ENCODE results near the gene TSPAN5. TPM values are rescaled to one million over a fixed set of nuclear protein-coding genes. Genes with fewer than 3 reads are reported as not detected.

Gene TSPAN5
- polyA plus RNA-seq, 1 donor from 2014 or later, result 18.8 TPM

DNA sequence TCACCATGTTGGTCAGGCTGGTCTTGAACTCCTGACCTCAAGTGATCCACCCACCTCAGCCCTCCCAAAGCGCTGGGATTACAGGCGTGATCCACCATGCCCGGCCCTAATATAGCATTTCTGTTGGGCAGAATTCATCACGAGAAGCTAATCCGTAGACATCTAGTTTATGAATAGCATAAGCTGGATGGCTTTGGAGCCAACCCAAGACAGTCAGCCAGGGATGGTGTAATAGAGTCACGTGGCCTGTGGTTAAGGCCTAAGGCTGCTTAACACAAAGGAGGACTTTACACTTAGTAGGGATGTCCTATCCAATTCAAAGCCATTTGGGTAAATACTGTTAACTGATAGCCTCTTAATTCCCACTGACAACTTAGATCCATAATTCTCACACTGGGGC is 223.6 kb downstream of the TSPAN5 start:
- H4K20me1 ChIP-seq (ENCODE audit: insufficient read depth), result no peaks in the 10 kb centered on the region
- H3K9me3 ChIP-seq (ENCODE audit: low read length), result no peaks in the 10 kb centered on the region
- H3K36me3 ChIP-seq (ENCODE audit: insufficient read depth, low read length), result no peaks in the 10 kb centered on the region
- H3K9me2 ChIP-seq (ENCODE audit: insufficient read depth, low read length), result no peaks in the 10 kb centered on the region
- no peaks in the 10 kb centered on the region for H3K27me3 ChIP-seq (ENCODE audit: insufficient read depth, low read depth, low read length)
- no peak overlapping the region for H3K4me3 ChIP-seq (ENCODE audit: low read length)
- H3K27ac ChIP-seq (ENCODE audit: low read length), result no peak overlapping the region
- H3F3A ChIP-seq (ENCODE audit: insufficient read depth, low read length, poor library complexity, severe bottlenecking), result no peaks in the 10 kb centered on the region
- H3K9ac ChIP-seq (ENCODE audit: low read length), result no peak overlapping the region
- H3K79me2 ChIP-seq (replicated peaks; ENCODE audit: insufficient read depth, low read length), result no peaks in the 10 kb centered on the region
- H2AFZ ChIP-seq (ENCODE audit: low read depth, low read length), result no peak overlapping the region
- TF ChIP-seq EP300 (conservative IDR thresholded peaks at IDR 0.05; ENCODE audit: poor library complexity, severe bottlenecking), result no peak
- TF ChIP-seq TAF1 (IDR thresholded peaks at IDR 0.05; ENCODE audit: low read depth), result no peak
- no peak for TF ChIP-seq SMC3 (conservative IDR thresholded peaks at IDR 0.05; ENCODE audit: poor library complexity)
- no peak overlapping the region for H3K4me2 ChIP-seq (ENCODE audit: low read length)

DNA sequence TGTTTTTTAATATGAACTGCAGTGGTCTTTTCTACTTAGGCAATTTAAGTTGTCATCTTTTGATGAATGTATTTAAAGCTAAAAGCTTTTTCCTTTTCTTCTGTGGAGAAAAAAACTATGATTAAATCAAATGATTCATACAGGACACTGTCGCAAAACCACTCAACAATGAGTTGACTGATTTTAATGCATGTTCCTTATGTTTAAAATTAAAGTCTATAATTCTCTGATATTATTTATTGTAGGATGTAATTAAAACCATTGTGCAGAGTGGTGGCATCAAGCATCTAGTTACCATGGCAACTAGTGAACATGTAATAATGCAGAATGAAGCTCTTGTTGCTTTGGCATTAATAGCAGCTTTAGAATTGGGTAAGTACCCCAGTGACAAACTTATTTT is 224.7 kb downstream of the TSPAN5 start:
- Histone ChIP-seq H4K20me1 (ENCODE audit: insufficient read depth) (no peaks in the 10 kb centered on the region), H3K9me2 (ENCODE audit: insufficient read depth, low read length) (no peaks in the 10 kb centered on the region), H3K9me3 (ENCODE audit: low read length) (no peaks in the 10 kb centered on the region), H3K79me2 (replicated peaks; ENCODE audit: insufficient read depth, low read length) (no peaks in the 10 kb centered on the region), H3K27me3 (ENCODE audit: insufficient read depth, low read depth, low read length) (no peaks in the 10 kb centered on the region), H3K4me3 (ENCODE audit: low read length) (peak overlapping the region; percentile 19), H3F3A (ENCODE audit: insufficient read depth, low read length, poor library complexity, severe bottlenecking) (no peaks in the 10 kb centered on the region), H3K9ac (ENCODE audit: low read length) (no peak overlapping the region), H2AFZ (ENCODE audit: low read depth, low read length) (no peak overlapping the region), H3K4me2 (ENCODE audit: low read length) (no peak overlapping the region), H3K36me3 (ENCODE audit: insufficient read depth, low read length) (no peaks in the 10 kb centered on the region), H3K27ac (ENCODE audit: low read length) (no peak overlapping the region)
- no peak for TF ChIP-seq MXI1 (conservative IDR thresholded peaks at IDR 0.05; ENCODE audit: poor library complexity, severe bottlenecking)
- TF ChIP-seq POLR2AphosphoS5 (IDR thresholded peaks at IDR 0.05), result peak; percentile 12
- TF ChIP-seq EZH2 (IDR thresholded peaks at IDR 0.05; ENCODE audit: borderline replicate concordance, insufficient read depth, low read length, poor library complexity, severe bottlenecking), result no peak
- TF ChIP-seq, protein P1, sequence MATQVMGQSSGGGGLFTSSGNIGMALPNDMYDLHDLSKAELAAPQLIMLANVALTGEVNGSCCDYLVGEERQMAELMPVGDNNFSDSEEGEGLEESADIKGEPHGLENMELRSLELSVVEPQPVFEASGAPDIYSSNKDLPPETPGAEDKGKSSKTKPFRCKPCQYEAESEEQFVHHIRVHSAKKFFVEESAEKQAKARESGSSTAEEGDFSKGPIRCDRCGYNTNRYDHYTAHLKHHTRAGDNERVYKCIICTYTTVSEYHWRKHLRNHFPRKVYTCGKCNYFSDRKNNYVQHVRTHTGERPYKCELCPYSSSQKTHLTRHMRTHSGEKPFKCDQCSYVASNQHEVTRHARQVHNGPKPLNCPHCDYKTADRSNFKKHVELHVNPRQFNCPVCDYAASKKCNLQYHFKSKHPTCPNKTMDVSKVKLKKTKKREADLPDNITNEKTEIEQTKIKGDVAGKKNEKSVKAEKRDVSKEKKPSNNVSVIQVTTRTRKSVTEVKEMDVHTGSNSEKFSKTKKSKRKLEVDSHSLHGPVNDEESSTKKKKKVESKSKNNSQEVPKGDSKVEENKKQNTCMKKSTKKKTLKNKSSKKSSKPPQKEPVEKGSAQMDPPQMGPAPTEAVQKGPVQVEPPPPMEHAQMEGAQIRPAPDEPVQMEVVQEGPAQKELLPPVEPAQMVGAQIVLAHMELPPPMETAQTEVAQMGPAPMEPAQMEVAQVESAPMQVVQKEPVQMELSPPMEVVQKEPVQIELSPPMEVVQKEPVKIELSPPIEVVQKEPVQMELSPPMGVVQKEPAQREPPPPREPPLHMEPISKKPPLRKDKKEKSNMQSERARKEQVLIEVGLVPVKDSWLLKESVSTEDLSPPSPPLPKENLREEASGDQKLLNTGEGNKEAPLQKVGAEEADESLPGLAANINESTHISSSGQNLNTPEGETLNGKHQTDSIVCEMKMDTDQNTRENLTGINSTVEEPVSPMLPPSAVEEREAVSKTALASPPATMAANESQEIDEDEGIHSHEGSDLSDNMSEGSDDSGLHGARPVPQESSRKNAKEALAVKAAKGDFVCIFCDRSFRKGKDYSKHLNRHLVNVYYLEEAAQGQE (IDR thresholded peaks at IDR 0.05; ENCODE audit: borderline replicate concordance), result no peak
- peak; percentile 11 for TF ChIP-seq EP300 (conservative IDR thresholded peaks at IDR 0.05; ENCODE audit: poor library complexity, severe bottlenecking)
- TF ChIP-seq SMC3 (conservative IDR thresholded peaks at IDR 0.05; ENCODE audit: poor library complexity), result no peak

DNA sequence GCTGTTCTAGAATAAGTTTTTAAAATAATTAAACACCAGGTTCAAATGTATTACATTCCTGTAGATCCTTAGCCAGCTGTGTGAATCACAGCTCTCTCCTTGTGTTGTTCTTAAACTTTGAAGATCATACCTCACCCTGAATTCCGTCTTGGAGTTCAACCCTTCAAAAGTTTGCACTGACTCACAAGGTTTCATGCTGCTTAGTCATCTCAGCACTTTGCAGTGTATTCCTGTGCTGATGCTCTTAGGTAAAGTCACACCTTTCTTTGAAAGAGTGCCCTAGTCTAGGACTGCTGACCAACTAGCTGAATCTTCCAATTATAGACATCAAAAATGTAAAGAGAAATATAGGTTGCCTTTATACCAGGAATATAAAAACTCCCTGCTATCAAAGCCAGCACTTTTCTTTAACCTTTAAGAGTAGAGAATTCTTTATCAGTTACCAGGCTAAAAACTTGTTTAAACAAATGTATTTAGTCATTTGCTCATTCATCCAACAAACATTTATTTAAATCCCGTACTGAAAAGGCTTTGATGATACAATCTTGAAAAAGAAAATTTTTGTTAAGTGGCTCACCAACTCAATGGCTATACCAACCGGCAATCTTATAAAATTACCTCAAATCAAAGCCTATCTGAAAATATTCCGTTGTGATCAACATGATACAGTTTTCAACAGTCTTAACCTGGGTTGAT is 227.6 kb downstream of the TSPAN5 start:
- Histone ChIP-seq H3K27ac (ENCODE audit: low read length) (no peak overlapping the region), H3K9me2 (ENCODE audit: insufficient read depth, low read length) (no peaks in the 10 kb centered on the region), H3K27me3 (ENCODE audit: insufficient read depth, low read depth, low read length) (no peaks in the 10 kb centered on the region), H3K4me2 (ENCODE audit: low read length) (no peak overlapping the region), H3K36me3 (ENCODE audit: insufficient read depth, low read length) (no peaks in the 10 kb centered on the region), H2AFZ (ENCODE audit: low read depth, low read length) (no peak overlapping the region), H3K9me3 (ENCODE audit: low read length) (no peaks in the 10 kb centered on the region), H3F3A (ENCODE audit: insufficient read depth, low read length, poor library complexity, severe bottlenecking) (no peaks in the 10 kb centered on the region), H4K20me1 (ENCODE audit: insufficient read depth) (no peaks in the 10 kb centered on the region), H3K79me2 (replicated peaks; ENCODE audit: insufficient read depth, low read length) (no peaks in the 10 kb centered on the region), H3K9ac (ENCODE audit: low read length) (no peak overlapping the region), H3K4me3 (ENCODE audit: low read length) (no peak overlapping the region)
- TF ChIP-seq RAD21 (conservative IDR thresholded peaks at IDR 0.05) (no peak), TAF1 (IDR thresholded peaks at IDR 0.05; ENCODE audit: low read depth) (no peak), EP300 (conservative IDR thresholded peaks at IDR 0.05; ENCODE audit: poor library complexity, severe bottlenecking) (no peak), EZH2 (IDR thresholded peaks at IDR 0.05; ENCODE audit: borderline replicate concordance, insufficient read depth, low read length, poor library complexity, severe bottlenecking) (no peak), POLR2AphosphoS5 (IDR thresholded peaks at IDR 0.05) (no peak), SMC3 (conservative IDR thresholded peaks at IDR 0.05; ENCODE audit: poor library complexity) (no peak), MXI1 (conservative IDR thresholded peaks at IDR 0.05; ENCODE audit: poor library complexity, severe bottlenecking) (no peak)
- TF ChIP-seq, protein P2, sequence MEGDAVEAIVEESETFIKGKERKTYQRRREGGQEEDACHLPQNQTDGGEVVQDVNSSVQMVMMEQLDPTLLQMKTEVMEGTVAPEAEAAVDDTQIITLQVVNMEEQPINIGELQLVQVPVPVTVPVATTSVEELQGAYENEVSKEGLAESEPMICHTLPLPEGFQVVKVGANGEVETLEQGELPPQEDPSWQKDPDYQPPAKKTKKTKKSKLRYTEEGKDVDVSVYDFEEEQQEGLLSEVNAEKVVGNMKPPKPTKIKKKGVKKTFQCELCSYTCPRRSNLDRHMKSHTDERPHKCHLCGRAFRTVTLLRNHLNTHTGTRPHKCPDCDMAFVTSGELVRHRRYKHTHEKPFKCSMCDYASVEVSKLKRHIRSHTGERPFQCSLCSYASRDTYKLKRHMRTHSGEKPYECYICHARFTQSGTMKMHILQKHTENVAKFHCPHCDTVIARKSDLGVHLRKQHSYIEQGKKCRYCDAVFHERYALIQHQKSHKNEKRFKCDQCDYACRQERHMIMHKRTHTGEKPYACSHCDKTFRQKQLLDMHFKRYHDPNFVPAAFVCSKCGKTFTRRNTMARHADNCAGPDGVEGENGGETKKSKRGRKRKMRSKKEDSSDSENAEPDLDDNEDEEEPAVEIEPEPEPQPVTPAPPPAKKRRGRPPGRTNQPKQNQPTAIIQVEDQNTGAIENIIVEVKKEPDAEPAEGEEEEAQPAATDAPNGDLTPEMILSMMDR (IDR thresholded peaks at IDR 0.05; ENCODE audit: poor library complexity, severe bottlenecking), result no peak
- TF ChIP-seq, protein P1 (IDR thresholded peaks at IDR 0.05; ENCODE audit: borderline replicate concordance), result no peak

Measured in neural cell (in vitro differentiated cells).